LHCN-M2 (cell line): ENCODE data around the gene SLC25A17. TPM values are rescaled to one million over a fixed set of nuclear protein-coding genes. Genes with fewer than 3 reads are reported as not detected.
A peak's percentile ranks its signal among the peaks of the same experiment; 100 is the strongest.

ENCODE experiments used
- DNase-seq: peaks from one replicate; pipeline ENCODE4 v3.0.0-alpha.2; 2012; ENCODE audit warnings: low read depth
- total RNA-seq: library from RNA; depleted of rRNA; stranded (reverse); fragments of >200 nt; gene quantifications from 2 replicates; pipeline ENCODE4 v1.2.3, GENCODE V29; 2014

The SLC25A17 gene
- total RNA-seq, 1 experiment from 2014 or later: 28.5 TPM

GRCh38 chr22:40758390-40758789, 60.8 kb downstream of the SLC25A17 start:
- no peak for DNase-seq

GRCh38 chr22:40757071-40757470, 62.1 kb downstream of the SLC25A17 start:
- DNase-seq: no peak

GRCh38 chr22:40753114-40753513, 66.0 kb downstream of the SLC25A17 start:
- DNase-seq: no peak

- no peak for DNase-seq
Observed at GRCh38 chr22:40751250-40751649, 67.9 kb downstream of the SLC25A17 start.

- no peak for DNase-seq
Observed at GRCh38 chr22:40749829-40750228, 69.3 kb downstream of the SLC25A17 start.

- DNase-seq: no peak
Observed at GRCh38 chr22:40748388-40749355, 70.5 kb downstream of the SLC25A17 start.

GRCh38 chr22:40747361-40747760, 71.8 kb downstream of the SLC25A17 start:
- DNase-seq: no peak

GRCh38 chr22:40746428-40747220, 72.5 kb downstream of the SLC25A17 start:
- no peak for DNase-seq

GRCh38 chr22:40743768-40744167, 75.4 kb downstream of the SLC25A17 start:
- DNase-seq: no peak

- DNase-seq: no peak
Observed at GRCh38 chr22:40741116-40741515, 78.0 kb downstream of the SLC25A17 start.

GRCh38 chr22:40739721-40740120, 79.4 kb downstream of the SLC25A17 start:
- DNase-seq: peak; percentile 24

GRCh38 chr22:40733919-40734318, 85.2 kb downstream of the SLC25A17 start:
- no peak for DNase-seq

GRCh38 chr22:40732999-40733292, 86.2 kb downstream of the SLC25A17 start:
- no peak for DNase-seq

GRCh38 chr22:40729284-40729683, 89.9 kb downstream of the SLC25A17 start:
- DNase-seq: no peak

GRCh38 chr22:40728731-40729189, 90.4 kb downstream of the SLC25A17 start:
- no peak for DNase-seq

GRCh38 chr22:40727964-40728615, 91.1 kb downstream of the SLC25A17 start:
- no peak for DNase-seq

GRCh38 chr22:40727070-40727963, 91.8 kb downstream of the SLC25A17 start:
- no peak for DNase-seq

GRCh38 chr22:40726514-40726913, 92.6 kb downstream of the SLC25A17 start:
- no peak for DNase-seq

- no peak for DNase-seq
Observed at GRCh38 chr22:40723396-40723933, 95.7 kb downstream of the SLC25A17 start.

GRCh38 chr22:40721266-40721665, 97.9 kb downstream of the SLC25A17 start:
- peak; percentile 50 for DNase-seq
